Measurements from ENCODE around the gene FTMT.
"Not testable (repeated sequence)": the region's sequence is repeated elsewhere in the genome, so short reads cannot be mapped to it uniquely, and the experiment has no call there.

Gene FTMT

DNA sequence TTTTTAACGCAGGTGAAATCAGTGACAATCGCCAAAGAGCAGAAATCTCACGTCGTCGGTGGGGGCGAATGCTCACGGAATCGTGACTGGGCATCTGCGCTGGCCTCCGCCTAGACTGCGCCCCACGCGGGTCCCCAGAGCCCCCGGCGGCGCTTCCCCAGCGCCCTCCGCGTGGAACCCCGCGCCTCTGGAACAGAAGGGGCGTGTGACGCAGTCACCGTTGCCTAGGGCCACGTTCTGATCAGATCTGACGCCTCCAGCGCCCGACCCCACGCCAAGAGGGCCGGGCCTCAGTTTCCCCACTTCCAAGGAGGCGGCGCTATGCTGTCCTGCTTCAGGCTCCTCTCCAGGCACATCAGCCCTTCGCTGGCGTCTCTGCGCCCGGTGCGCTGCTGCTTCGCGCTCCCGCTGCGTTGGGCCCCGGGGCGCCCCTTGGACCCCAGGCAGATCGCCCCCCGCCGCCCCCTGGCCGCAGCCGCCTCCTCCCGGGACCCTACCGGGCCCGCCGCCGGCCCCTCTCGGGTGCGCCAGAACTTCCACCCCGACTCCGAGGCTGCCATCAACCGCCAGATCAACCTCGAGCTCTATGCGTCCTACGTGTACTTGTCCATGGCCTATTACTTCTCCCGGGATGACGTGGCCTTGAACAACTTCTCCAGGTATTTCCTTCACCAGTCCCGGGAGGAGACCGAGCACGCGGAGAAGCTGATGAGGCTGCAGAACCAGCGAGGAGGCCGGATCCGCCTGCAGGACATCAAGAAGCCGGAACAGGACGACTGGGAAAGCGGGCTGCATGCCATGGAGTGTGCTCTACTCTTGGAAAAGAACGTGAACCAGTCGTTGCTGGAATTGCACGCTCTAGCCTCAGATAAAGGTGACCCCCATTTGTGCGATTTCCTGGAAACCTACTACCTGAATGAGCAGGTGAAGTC lies at the start of gene FTMT:
Gene FTMT (plus strand): TSS at position 240 of the 932 bp plus-strand sequence. CDS start 82 bp downstream, at position 322.
- DNase-seq = no peak

DNA sequence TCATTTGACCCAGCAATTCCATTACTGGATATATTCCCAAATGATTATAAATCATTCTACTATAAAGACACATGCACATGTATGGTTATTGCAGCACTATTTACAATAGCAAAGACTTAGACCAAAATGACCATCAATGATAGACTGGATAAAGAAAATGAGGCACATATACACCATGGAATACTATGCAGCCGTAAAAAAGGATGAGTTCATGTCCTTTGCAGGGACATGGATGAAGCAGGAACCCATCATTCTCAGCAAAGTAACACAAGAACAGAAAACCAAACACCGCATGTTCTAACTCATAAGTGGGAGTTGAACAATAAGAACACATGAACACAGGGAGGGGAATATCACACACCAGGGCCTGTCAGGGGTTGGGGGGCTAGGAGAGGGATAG lies 46.4 kb upstream of the FTMT start:
- DNase-seq = not testable (repeated sequence)

DNA sequence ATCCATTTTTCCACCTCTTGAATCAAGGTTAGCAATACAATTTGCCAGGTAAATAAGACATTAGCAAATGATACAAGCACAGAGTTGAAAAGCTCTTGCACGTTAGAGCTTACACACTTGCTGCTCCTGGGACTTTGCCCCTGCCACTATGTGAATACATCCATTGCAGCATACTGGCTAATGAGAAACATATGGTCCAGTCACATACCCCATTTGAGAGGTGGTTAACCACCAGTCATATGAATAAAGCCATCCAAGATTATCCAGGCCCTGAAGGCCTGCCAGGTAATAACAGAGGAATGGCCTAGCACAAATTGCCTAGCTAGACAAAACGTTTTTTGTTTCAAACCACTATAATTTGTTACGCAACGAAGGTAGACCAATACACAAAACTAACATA lies 45.8 kb upstream of the FTMT start:
- no peak for DNase-seq

DNA sequence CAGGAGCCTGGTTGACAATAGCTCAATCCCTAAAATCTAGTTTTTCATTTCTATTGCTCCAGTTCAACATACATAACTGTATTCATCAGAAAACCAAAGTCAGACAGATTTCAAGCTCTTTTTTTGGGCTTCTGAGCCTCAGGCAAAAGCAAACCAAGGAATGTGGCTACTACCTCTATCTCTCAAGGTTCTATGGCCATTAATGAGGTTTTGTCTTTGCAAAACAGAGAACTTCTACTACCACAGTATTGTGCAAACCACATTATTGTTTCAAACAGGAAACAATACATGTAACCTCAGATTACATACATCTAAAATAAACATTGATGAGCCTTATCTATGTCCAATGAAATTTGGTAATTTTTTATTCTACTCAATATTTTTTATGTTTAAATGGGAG lies 35.5 kb upstream of the FTMT start:
- no peak for DNase-seq

DNA sequence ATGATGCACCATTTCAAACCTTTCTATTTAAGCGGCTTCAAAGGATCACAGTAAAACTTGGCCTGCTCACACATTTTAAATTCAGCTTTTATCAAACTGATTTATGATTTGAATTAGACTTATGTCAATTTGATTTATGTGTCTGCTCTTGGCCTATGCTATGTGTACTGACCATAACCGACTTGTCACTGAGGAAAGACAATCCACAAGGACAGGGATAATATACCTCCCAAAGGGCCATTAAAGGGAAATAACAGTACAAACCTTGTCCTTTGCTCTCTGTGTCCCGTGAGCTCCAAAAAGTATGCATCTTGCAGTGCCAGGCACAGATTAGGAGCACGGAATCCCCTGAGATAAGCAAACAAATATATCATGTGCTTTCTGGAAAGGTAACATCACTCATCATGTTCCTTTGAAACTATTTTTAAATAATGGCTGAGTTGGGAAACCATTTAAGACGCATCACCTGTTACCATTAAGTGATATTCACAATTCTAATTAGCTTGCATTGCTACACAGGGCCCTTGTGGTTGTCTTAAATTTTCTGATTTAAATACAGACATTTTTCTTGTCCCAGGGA lies 31.9 kb upstream of the FTMT start:
- DNase-seq = no peak

DNA sequence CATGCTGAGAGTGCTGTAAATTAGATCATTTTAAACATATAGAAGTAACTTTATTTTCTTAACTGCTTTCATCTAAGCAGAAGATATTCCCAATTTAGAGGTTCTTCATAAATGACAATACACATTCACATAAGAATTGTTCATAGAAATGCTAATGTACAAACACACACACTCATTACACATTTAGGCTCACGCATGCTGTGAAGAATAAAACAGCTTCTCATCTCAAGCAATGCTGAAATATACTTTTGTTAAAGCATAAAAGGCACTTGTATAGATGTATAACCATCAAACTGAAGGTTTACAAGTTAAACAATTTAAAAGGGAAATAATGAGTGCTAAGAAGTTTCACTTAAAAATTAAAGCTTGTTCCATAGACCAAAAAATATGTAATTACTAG lies 18.1 kb upstream of the FTMT start:
- DNase-seq = no peak

DNA sequence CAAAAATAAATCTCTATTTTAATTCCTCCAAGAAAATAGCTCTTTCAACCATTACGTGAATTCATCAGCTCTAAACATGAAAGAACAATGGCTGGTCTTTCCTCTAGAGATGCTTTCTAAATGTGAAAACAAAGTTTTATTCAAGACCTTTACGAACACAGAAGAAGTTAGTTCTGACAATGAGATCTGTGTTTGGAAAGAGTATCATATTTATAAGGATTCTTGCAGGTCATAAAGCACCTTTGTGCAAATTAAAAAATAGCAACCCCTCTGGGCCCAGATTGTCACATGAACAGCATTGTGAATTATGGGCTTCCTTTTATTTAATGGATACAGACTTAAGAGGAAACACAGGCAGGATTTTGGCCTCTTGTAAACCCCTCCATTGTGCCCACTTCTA lies 17.7 kb upstream of the FTMT start:
- no peak for DNase-seq

DNA sequence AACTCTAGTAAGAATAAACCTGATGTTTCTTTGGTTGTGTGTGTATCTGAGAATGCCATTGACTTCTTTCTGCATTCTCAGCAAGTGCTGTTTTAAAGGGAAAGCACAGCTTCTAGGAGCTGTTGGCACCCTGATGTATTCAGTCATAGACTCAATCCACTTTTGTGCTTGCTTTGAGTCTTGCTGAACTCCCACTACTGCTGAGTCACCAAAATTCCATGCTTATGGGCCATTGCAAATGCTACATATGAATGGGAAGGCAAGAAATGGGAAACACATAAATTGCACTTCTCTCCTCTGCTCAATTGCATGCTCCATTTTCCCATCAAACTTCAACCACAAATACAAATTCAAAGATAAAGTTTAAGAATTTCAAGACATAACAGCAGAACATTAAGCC lies 9.8 kb upstream of the FTMT start:
- DNase-seq = no peak

DNA sequence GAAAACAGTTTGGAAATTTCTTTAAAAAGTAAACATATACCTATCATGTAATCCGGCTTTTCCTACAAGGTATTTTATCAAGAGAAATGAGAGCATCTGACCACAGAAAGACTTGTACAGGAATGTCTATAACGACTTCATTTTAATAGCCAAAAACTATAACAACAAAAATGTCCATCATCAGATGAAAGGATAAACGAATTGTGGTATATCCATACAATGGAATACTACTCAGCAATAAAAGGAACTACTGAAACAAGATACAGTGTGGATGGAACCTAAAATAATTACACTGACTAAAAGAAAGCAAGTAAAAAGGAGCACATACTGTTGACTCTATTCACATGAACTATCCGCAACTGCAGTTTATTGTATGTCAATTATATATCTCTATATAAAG lies 1.4 kb upstream of the FTMT start:
- DNase-seq = no peak

DNA sequence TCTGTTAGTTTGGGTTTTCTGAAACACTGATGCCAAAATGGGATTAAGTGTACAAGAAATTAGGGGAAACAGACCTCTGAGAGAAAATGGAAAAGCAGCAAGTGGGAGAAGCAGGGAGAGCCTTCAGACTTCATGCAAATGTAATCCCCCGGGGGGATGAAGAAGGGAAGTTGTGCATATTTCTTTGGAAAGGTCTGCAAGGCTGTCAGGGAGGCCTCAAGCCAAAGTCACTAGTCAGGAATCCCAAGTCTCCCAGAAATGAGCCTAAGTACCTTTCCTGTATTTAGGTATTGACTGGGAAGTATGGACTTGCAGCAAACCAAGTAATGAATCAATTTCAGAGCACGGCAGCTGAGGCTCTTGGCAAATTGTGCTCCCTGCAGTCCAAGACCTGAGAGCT lies 2.2 kb downstream of the FTMT start:
- no peak for DNase-seq

DNA sequence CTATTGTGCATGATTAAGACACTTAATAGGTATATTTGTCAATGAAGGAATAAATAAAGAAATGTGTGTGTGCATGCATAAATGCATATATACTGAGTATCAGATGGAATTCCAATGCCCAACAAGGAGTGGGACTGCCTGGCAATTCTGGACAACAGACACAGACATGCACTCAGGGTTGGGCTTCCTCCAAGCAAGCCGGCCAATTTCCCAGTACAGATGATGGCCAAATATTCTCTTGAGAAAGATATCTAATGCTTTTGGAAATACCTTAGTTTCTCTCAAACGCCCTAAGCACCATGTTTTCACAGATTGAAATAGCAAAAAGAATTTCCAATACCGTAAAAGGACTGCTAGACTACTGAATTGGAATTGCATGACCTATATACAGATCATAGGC lies 11.1 kb downstream of the FTMT start:
- DNase-seq = no peak

DNA sequence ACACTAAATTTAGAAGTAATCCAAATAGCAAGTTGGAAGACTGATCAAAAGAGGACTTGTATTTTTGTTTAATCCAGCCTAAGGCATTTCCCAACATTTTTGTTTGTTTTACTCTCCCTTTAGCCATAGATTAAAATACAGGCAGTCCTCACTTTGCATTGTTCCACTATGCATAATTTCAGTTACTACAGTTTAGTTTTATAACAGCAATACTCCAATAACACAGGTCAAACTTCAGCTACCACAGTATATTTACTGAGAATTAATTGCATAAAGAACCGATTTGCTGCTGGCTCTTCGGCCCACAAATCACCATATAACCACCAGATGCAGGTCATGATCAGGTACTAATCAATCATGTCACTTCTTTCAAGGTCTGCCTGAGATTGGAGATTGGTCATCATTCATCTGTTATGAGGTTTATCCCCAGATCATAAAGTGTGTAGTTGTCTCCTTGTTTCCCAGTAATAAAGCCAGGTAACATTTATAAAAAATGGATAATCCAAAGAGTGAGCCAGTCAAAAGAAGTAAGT lies 12.1 kb downstream of the FTMT start:
- no peak for DNase-seq

DNA sequence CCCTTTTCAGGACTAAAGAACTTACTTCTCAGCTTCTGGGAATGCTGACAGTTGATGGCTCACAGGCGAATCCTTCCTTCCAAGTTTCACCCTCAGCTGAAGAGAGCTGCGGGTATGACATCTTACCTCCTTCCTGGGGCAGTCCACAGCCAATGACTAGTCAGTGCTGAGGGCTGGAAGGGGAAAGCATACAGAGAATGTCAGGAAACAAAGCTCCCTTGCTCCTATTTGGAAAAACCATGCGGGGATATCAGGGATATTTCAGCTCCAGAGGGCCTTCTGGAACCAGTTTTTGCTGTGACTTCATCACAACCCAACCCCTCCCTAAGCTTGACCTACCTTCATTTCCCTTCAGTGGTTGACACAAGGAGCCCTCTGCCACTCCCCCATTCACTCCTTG lies 15.7 kb downstream of the FTMT start:
- no peak for DNase-seq

DNA sequence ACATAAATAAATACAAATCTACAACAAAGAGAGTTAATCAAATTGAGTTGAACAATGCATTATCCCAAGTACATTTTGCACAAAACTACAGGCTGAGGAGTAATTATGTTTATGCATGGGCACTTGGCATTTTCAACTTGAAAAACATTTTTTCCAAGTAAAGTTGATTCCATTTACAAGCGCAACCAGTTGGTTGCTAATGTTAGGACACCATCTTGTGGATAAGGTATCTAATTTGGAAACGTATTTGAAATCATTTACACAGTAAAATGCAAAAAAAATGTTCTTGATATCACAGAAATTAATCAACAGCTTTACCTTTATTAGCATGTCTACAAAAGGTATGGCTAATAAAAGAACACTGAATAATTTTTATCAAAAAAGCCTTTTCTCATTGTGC lies 18.8 kb downstream of the FTMT start:
- no peak for DNase-seq

DNA sequence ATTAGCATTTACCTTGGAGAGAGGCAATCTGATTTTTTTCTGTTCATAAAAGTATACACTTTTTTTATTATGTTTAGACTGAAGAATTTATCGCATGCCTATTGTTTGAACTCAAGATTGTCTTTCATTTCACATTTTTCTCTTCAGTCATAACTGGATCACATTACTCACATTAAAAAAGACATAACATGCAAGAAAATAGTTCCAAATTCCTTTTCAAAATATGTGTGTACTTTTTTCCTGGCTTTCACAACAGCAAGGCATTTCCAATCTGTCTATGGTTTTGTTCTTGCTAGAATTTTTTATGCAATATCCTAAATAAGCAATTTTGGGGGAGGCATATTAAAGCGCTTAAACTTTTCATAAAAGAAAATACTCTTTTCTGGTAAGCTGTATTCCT lies 21.2 kb downstream of the FTMT start:
- no peak for DNase-seq

DNA sequence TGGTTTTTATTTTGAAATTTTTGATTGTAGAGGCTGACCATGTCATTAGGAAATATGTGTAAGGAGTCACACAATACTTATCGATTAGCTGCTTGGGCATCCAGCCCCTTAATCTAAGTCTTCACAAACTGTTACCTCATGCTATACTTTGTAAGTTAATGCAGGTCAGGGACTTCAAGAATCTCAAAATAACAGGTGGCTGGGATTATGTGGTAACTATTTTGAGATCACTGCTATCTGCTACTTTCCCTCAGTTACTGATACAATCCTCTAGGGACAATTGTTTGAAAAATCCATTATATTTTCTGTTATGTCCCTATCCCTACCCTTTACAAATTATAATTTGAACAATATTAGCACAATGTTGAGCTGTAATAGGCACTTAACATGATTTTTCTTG lies 21.7 kb downstream of the FTMT start:
- DNase-seq = no peak

DNA sequence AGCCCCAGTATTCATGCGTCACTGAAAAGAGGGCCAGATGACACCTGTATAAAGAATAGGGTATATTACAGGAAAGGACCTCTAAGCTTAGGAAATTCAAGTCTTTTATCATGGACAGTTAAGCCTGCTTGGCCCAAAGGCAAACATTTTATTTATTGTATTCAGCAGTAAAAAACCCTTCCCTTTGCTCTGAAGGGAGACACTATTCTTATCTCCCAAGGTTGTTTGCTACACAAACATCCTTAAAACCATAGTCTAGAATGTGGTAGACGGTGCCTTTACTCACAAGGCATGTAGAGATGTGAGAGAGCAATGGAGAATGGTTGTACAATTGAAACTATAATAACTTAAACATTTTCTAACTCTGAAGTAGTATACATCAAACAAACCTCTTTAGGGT lies 33.9 kb downstream of the FTMT start:
- DNase-seq = no peak

DNA sequence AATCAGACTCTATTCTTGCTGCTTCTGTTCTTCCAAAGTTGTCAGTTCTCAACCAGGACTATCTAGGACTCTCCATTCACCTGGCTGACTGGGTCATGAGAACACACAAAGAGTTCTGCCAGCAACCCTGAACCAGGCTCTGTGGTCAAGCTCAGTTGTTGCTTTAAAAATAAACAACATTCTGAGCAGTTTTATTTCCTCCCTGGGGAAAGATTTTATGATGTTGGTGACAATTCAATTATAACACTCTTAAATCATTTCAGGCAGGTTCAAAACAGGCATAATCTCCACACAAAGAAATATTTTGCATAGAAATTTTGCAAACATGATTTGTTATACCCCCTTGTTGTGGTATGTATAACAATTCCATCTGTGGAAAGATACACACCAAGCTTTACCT lies 36.0 kb downstream of the FTMT start:
- DNase-seq = no peak

DNA sequence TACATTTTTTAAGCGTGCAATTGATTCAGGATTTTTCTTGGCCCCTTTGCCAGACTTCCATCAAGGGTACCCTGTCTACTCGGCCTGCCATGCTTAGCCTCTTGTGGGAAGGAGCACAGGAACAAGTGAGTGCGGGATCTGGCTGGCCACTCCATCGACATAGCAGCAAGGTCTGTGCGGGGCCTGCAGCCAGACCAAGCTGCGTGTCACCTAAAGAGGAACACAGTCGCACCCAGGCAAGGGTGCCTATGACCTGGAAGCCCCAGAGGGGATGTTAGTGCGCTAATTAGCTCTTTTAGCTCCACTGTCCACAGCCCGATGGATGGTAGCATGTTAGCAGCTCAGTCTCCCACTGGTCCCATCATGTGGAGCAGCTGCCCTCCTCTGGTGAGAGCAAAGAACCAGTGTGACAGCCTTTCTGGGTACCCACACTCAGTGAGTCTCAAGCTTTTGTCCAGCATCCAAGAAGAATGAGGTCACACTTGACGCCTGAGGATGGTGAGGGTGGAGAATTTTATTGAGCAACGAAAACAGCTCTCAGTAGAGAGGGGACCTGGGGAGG lies 38.7 kb downstream of the FTMT start:
- no peak for DNase-seq

DNA sequence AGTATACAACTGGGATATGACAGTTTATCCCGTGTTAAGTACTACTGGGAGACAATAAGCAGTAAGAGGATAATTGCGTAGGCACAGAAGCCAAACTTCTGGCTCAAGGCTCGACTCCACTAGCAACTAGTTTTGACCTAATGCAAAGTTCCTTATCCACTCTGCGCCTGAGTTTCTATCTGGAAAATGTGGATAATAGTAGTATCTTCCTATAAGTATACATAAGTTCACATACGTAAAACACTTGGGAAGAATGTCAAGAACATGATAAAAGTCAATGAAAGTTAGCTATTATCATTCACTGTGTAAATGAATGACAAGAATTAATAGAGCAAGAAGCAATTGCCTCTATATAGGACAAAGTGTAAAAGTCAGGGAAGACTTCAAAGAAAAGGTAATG lies 45.7 kb downstream of the FTMT start:
- DNase-seq = no peak

DNA sequence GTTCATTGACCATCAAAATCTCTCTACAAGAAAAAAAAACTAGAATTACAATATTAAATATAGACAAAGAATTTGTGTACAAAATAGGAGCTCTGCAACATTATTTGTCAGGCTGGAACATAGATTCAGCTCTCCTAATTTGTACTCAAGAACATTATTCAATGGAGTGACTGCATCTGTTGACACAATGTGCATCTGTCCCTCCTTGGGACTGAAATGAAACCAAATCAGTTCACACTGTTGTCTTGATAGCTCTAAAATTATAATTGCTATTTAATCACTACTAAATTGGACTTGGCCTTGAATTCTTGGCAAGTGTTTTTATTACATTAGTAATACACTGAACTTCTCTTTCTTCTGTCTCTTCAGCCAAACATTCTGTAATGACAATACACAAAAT lies 47.7 kb downstream of the FTMT start:
- no peak for DNase-seq
